DMS 273 (cell line): ENCODE data around the gene NCCRP1.
"Not testable (repeated sequence)": the region's sequence is repeated elsewhere in the genome, so short reads cannot be mapped to it uniquely, and the experiment has no call there.

ENCODE experiments used
- DNase-seq: peaks from one replicate; lab custom pipeline; 2025; ENCODE audit not compliant: unreplicated experiment; lab: John Stamatoyannopoulos, UW

The NCCRP1 gene

GRCh38 chr19:39244410-39245100 lies 47.8 kb downstream of the NCCRP1 start, which contains the start of gene IFNL3:
Gene IFNL3, minus strand, starts transcription at chr19:39245006. Its CDS starts 39 bp downstream, at chr19:39244967.
- not testable (repeated sequence) for DNase-seq

GRCh38 chr19:39245166-39245565 lies 48.4 kb downstream of the NCCRP1 start:
- DNase-seq = not testable (repeated sequence)

GRCh38 chr19:39246951-39247669 lies 50.3 kb downstream of the NCCRP1 start:
- DNase-seq = peak; percentile 29

DNA sequence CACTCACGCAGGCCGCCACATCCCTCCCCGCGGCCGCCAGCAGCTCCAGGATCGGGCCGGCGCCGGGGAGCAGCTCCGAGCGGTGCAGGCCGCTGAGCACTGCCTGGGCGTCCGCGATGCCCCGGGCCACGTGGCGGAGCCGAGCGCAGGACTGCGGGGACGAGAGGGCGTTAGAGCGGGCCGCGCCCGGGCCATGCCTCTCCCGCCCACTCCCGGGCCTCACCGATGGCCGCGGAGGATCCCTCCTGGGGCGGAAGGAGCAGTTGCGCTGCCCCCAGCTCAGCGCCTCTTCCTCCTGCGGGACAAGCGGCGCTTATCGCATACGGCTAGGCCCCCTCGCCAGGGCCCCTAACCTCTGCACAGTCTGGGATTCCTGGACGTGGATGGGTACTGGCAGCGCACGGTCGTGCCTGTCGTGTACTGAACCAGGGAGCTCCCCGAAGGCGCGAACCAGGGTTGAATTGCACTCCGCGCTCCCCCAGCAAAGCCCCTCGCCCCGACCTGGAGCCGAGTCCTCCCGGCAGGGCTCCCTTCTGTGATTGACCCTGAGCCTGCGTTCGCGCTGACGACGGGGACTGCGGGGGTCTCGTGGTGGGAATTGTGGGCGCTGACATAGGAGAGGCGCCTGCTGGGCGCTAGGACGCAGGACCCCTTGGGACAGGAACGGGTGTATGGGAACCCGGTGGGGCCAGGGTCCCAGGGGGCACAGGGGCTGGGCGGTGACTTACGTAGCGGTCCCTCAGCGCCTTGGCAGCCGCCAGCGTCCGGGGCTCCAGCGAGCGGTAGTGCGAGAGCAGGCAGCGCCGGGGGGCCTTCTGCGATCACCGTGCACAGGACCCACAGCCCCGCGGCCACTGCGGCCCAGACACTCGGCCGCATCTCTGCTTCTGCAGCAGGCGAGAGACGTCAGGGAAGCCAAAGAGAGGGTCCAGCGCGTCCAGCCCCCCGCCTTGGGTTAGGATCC lies 51.2 kb downstream of the NCCRP1 start:
- no peak for DNase-seq

GRCh38 chr19:39248806-39249205 lies 52.0 kb downstream of the NCCRP1 start, which contains the start of gene IFNL4:
Gene IFNL4, minus strand, starts transcription at chr19:39248856.
- no peak for DNase-seq

DNA sequence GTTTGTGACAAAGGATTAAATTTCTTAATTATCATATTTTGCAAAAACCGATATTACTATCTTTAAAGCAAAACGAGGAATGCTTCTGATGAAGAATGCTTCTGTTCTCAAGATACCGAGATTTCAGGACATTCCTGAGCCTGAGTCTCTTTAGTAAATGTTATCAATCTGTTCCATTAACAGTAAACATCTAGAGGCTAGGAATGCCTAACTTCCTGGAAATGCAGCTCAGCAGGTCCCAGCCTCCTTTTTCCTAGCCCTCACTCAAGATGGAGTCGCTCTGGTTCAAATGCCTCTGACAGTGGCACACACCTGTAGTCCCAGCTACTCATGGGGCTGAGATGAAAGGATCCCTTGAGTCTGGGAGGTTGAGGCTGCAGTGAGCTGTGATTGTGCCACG lies 54.3 kb downstream of the NCCRP1 start:
- DNase-seq = no peak
